ENCODE data around the gene TMTC2. TPM values are rescaled to one million over a fixed set of nuclear protein-coding genes. Genes with fewer than 3 reads are reported as not detected.
"Not testable (repeated sequence)": the region's sequence is repeated elsewhere in the genome, so short reads cannot be mapped to it uniquely, and the experiment has no call there.

The TMTC2 gene
- total RNA-seq, 2 experiments from 2014 or later: 2.4 to 2.5 TPM

- DNase-seq (no peak), ATAC-seq (no peak)
- Mint-ChIP-seq H3K27ac (no peak overlapping the region), H3K27me3 (no peaks in the 10 kb centered on the region), H3K4me3 (no peak overlapping the region), H3K9me3 (ENCODE audit: low read depth) (no peaks in the 10 kb centered on the region), H3K4me1 (no peaks in the 10 kb centered on the region), H3K36me3 (ENCODE audit: low read depth) (no peaks in the 10 kb centered on the region)
- ChIA-PET POLR2A (no interaction called here), CTCF (no interaction called here)
- intact Hi-C loops (cut with DNase I, micrococcal nuclease): no loop called here
These were observed 53.7 kb downstream of the TMTC2 start for GRCh38 chr12:82740129-82741000.

- POLR2A ChIA-PET: no interaction called here
These were observed 58.5 kb downstream of the TMTC2 start for GRCh38 chr12:82745063-82745674.

GRCh38 chr12:82745807-82746206, 59.1 kb downstream of the TMTC2 start:
- Mint-ChIP-seq H3K27ac (no peak overlapping the region), H3K27me3 (no peaks in the 10 kb centered on the region), H3K4me1 (no peaks in the 10 kb centered on the region), H3K9me3 (ENCODE audit: low read depth) (no peaks in the 10 kb centered on the region), H3K4me3 (no peak overlapping the region), H3K36me3 (ENCODE audit: low read depth) (no peaks in the 10 kb centered on the region)
- ATAC-seq (no peak), DNase-seq (no peak)
- POLR2A ChIA-PET: no interaction called here
- intact Hi-C loops (cut with DNase I, micrococcal nuclease): no loop called here
- CTCF ChIA-PET: interaction anchor here (1.0 kb wide), 1 partner anchor 13 kb away, joined by 3 read pairs; no protein-coding TSS in a partner anchor

More at GRCh38 chr12:82745063-82745674, 58.5 kb downstream of the TMTC2 start:
- CTCF ChIA-PET: interaction anchor here (1.0 kb wide), 1 partner anchor 12 kb away, joined by 3 read pairs; no protein-coding TSS in a partner anchor
- Mint-ChIP-seq H3K36me3 (ENCODE audit: low read depth) (no peaks in the 10 kb centered on the region), H3K27me3 (no peaks in the 10 kb centered on the region), H3K4me1 (no peaks in the 10 kb centered on the region), H3K9me3 (ENCODE audit: low read depth) (no peaks in the 10 kb centered on the region), H3K4me3 (no peak overlapping the region), H3K27ac (no peak overlapping the region)
- no peak for DNase-seq
- ATAC-seq: no peak
- intact Hi-C loops (cut with DNase I, micrococcal nuclease): no loop called here

GRCh38 chr12:82746668-82747067, 60.0 kb downstream of the TMTC2 start:
- Mint-ChIP-seq H3K4me3 (no peak overlapping the region), H3K27ac (no peak overlapping the region), H3K9me3 (ENCODE audit: low read depth) (no peaks in the 10 kb centered on the region), H3K4me1 (no peaks in the 10 kb centered on the region), H3K36me3 (ENCODE audit: low read depth) (no peaks in the 10 kb centered on the region), H3K27me3 (no peaks in the 10 kb centered on the region)
- ATAC-seq: no peak
- POLR2A ChIA-PET: no interaction called here
- intact Hi-C loops (cut with DNase I, micrococcal nuclease): no loop called here
- no peak for DNase-seq
- CTCF ChIA-PET: no interaction called here

GRCh38 chr12:82749015-82749414, 62.3 kb downstream of the TMTC2 start:
- POLR2A ChIA-PET: no interaction called here
- Mint-ChIP-seq H3K9me3 (ENCODE audit: low read depth) (no peaks in the 10 kb centered on the region), H3K36me3 (ENCODE audit: low read depth) (no peaks in the 10 kb centered on the region), H3K27me3 (no peaks in the 10 kb centered on the region), H3K4me3 (no peak overlapping the region), H3K27ac (no peak overlapping the region), H3K4me1 (no peaks in the 10 kb centered on the region)
- ATAC-seq (no peak), DNase-seq (no peak)
- intact Hi-C loops (cut with DNase I, micrococcal nuclease): no loop called here
- CTCF ChIA-PET: no interaction called here

GRCh38 chr12:82754856-82755255, 68.2 kb downstream of the TMTC2 start:
- no peaks in the 10 kb centered on the region for H3K27me3 Mint-ChIP-seq
- ATAC-seq: no peak
- CTCF ChIA-PET: interaction anchor here (0.6 kb wide), 1 partner anchor 13 kb away, joined by 3 read pairs; no protein-coding TSS in a partner anchor
- H3K9me3 Mint-ChIP-seq (ENCODE audit: low read depth): no peaks in the 10 kb centered on the region
- H3K36me3 Mint-ChIP-seq (ENCODE audit: low read depth): no peaks in the 10 kb centered on the region
- intact Hi-C loops (cut with DNase I, micrococcal nuclease): no loop called here
- H3K27ac Mint-ChIP-seq: no peak overlapping the region
- DNase-seq: no peak
- POLR2A ChIA-PET: no interaction called here
- H3K4me1 Mint-ChIP-seq: no peaks in the 10 kb centered on the region
- H3K4me3 Mint-ChIP-seq: no peak overlapping the region

- ATAC-seq (no peak), DNase-seq (no peak)
- H3K27me3 Mint-ChIP-seq: no peaks in the 10 kb centered on the region
- H3K4me1 Mint-ChIP-seq: no peaks in the 10 kb centered on the region
- ChIA-PET POLR2A (no interaction called here), CTCF (interaction anchor here (0.6 kb wide), 1 partner anchor 274 kb away, joined by 3 read pairs; no protein-coding TSS in a partner anchor)
- no peak overlapping the region for H3K27ac Mint-ChIP-seq
- intact Hi-C loops (cut with DNase I, micrococcal nuclease): no loop called here
- no peaks in the 10 kb centered on the region for H3K9me3 Mint-ChIP-seq (ENCODE audit: low read depth)
- no peak overlapping the region for H3K4me3 Mint-ChIP-seq
- H3K36me3 Mint-ChIP-seq (ENCODE audit: low read depth): no peaks in the 10 kb centered on the region
These were observed 69.6 kb downstream of the TMTC2 start for GRCh38 chr12:82756303-82756702.

- Mint-ChIP-seq H3K4me3 (no peak overlapping the region), H3K4me1 (no peaks in the 10 kb centered on the region), H3K27me3 (no peaks in the 10 kb centered on the region), H3K36me3 (ENCODE audit: low read depth) (no peaks in the 10 kb centered on the region), H3K27ac (no peak overlapping the region), H3K9me3 (ENCODE audit: low read depth) (no peaks in the 10 kb centered on the region)
- intact Hi-C loops (cut with DNase I, micrococcal nuclease): no loop called here
- CTCF ChIA-PET: no interaction called here
- no peak for DNase-seq
- POLR2A ChIA-PET: no interaction called here
- ATAC-seq: no peak
These were observed 70.4 kb downstream of the TMTC2 start for GRCh38 chr12:82757059-82757458.

- H3K27me3 Mint-ChIP-seq: no peaks in the 10 kb centered on the region
- H3K4me3 Mint-ChIP-seq: no peak overlapping the region
- H3K4me1 Mint-ChIP-seq: no peaks in the 10 kb centered on the region
- POLR2A ChIA-PET: no interaction called here
- DNase-seq (no peak), ATAC-seq (no peak)
- no peaks in the 10 kb centered on the region for H3K36me3 Mint-ChIP-seq (ENCODE audit: low read depth)
- no peak overlapping the region for H3K27ac Mint-ChIP-seq
- intact Hi-C loops (cut with DNase I, micrococcal nuclease): no loop called here
- CTCF ChIA-PET: no interaction called here
- no peaks in the 10 kb centered on the region for H3K9me3 Mint-ChIP-seq (ENCODE audit: low read depth)
These were observed 71.0 kb downstream of the TMTC2 start for GRCh38 chr12:82757656-82758055.

- CTCF ChIA-PET: no interaction called here
- DNase-seq (no peak), ATAC-seq (no peak)
- Mint-ChIP-seq H3K27ac (no peak overlapping the region), H3K4me1 (no peaks in the 10 kb centered on the region), H3K4me3 (no peak overlapping the region), H3K36me3 (ENCODE audit: low read depth) (no peaks in the 10 kb centered on the region), H3K9me3 (ENCODE audit: low read depth) (no peaks in the 10 kb centered on the region), H3K27me3 (no peaks in the 10 kb centered on the region)
- intact Hi-C loops (cut with DNase I, micrococcal nuclease): no loop called here
- POLR2A ChIA-PET: no interaction called here
These were observed 72.1 kb downstream of the TMTC2 start for GRCh38 chr12:82758749-82759330.

- ATAC-seq (no peak), DNase-seq (no peak)
- no peak overlapping the region for H3K4me3 Mint-ChIP-seq
- H3K9me3 Mint-ChIP-seq (ENCODE audit: low read depth): no peaks in the 10 kb centered on the region
- intact Hi-C loops (cut with DNase I, micrococcal nuclease): no loop called here
- H3K27me3 Mint-ChIP-seq: no peaks in the 10 kb centered on the region
- no peak overlapping the region for H3K27ac Mint-ChIP-seq
- no peaks in the 10 kb centered on the region for H3K36me3 Mint-ChIP-seq (ENCODE audit: low read depth)
- POLR2A ChIA-PET: no interaction called here
- H3K4me1 Mint-ChIP-seq: no peaks in the 10 kb centered on the region
- CTCF ChIA-PET: no interaction called here
These were observed 73.7 kb downstream of the TMTC2 start for GRCh38 chr12:82760423-82760822.

GRCh38 chr12:82765206-82765605, 78.5 kb downstream of the TMTC2 start:
- H3K36me3 Mint-ChIP-seq (ENCODE audit: low read depth); H3K27me3 Mint-ChIP-seq; H3K9me3 Mint-ChIP-seq (ENCODE audit: low read depth); H3K4me3 Mint-ChIP-seq; H3K27ac Mint-ChIP-seq; intact Hi-C loops (cut with DNase I, micrococcal nuclease); ATAC-seq; DNase-seq; H3K4me1 Mint-ChIP-seq; CTCF ChIA-PET; POLR2A ChIA-PET: not testable (repeated sequence)

Measured in activated CD4-positive, alpha-beta T cell treated with anti-CD3 and anti-CD28 coated beads for 36 hours (primary cell).